Amniotic stem cell (primary cell): ENCODE data around the gene RAD51B.
"Not testable (repeated sequence)": the region's sequence is repeated elsewhere in the genome, so short reads cannot be mapped to it uniquely, and the experiment has no call there.

Experiments
- DNase-seq: peaks from one replicate; lab custom pipeline; 2025; lab: John Stamatoyannopoulos, UW

RAD51B gene

GRCh38 chr14:68081489-68081888, 261.9 kb downstream of the RAD51B start:
- no peak for DNase-seq

GRCh38 chr14:68082698-68083291, 263.2 kb downstream of the RAD51B start:
- DNase-seq, result no peak

- no peak for DNase-seq
These were observed 264.7 kb downstream of the RAD51B start for GRCh38 chr14:68084256-68084655.

GRCh38 chr14:68085742-68086141, 266.2 kb downstream of the RAD51B start:
- no peak for DNase-seq

GRCh38 chr14:68088451-68088854, 268.9 kb downstream of the RAD51B start:
- DNase-seq, result no peak

GRCh38 chr14:68089146-68089731, 269.7 kb downstream of the RAD51B start:
- no peak for DNase-seq

- DNase-seq, result no peak
These were observed 274.6 kb downstream of the RAD51B start for GRCh38 chr14:68094158-68094557.

- no peak for DNase-seq
These were observed 275.2 kb downstream of the RAD51B start for GRCh38 chr14:68094752-68095151.

GRCh38 chr14:68097727-68098126, 278.1 kb downstream of the RAD51B start:
- no peak for DNase-seq

GRCh38 chr14:68098834-68099233, 279.3 kb downstream of the RAD51B start:
- DNase-seq, result no peak

- DNase-seq, result no peak
These were observed 280.0 kb downstream of the RAD51B start for GRCh38 chr14:68099495-68100045.

GRCh38 chr14:68101715-68102301, 282.2 kb downstream of the RAD51B start:
- not testable (repeated sequence) for DNase-seq

GRCh38 chr14:68103853-68104252, 284.3 kb downstream of the RAD51B start:
- no peak for DNase-seq

- DNase-seq, result peak; percentile 45
These were observed 284.9 kb downstream of the RAD51B start for GRCh38 chr14:68104518-68104917.

- DNase-seq, result no peak
These were observed 286.2 kb downstream of the RAD51B start for GRCh38 chr14:68105816-68106215.

GRCh38 chr14:68106456-68106855, 286.9 kb downstream of the RAD51B start:
- no peak for DNase-seq

GRCh38 chr14:68106905-68107304, 287.3 kb downstream of the RAD51B start:
- no peak for DNase-seq

GRCh38 chr14:68109132-68109900, 289.7 kb downstream of the RAD51B start:
- DNase-seq, result no peak

GRCh38 chr14:68111097-68111852, 291.7 kb downstream of the RAD51B start:
- no peak for DNase-seq

GRCh38 chr14:68111853-68112270, 292.3 kb downstream of the RAD51B start:
- DNase-seq, result no peak

GRCh38 chr14:68112442-68112841, 292.9 kb downstream of the RAD51B start:
- DNase-seq, result no peak
